ENCODE results near the gene STRA6.

Gene STRA6

DNA sequence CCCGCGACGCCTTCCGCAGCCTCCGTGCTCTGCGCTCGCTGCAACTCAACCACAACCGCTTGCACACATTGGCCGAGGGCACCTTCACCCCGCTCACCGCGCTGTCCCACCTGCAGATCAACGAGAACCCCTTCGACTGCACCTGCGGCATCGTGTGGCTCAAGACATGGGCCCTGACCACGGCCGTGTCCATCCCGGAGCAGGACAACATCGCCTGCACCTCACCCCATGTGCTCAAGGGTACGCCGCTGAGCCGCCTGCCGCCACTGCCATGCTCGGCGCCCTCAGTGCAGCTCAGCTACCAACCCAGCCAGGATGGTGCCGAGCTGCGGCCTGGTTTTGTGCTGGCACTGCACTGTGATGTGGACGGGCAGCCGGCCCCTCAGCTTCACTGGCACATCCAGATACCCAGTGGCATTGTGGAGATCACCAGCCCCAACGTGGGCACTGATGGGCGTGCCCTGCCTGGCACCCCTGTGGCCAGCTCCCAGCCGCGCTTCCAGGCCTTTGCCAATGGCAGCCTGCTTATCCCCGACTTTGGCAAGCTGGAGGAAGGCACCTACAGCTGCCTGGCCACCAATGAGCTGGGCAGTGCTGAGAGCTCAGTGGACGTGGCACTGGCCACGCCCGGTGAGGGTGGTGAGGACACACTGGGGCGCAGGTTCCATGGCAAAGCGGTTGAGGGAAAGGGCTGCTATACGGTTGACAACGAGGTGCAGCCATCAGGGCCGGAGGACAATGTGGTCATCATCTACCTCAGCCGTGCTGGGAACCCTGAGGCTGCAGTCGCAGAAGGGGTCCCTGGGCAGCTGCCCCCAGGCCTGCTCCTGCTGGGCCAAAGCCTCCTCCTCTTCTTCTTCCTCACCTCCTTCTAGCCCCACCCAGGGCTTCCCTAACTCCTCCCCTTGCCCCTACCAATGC is 27.1 kb downstream of the STRA6 start:
- TF ChIP-seq, protein P1, sequence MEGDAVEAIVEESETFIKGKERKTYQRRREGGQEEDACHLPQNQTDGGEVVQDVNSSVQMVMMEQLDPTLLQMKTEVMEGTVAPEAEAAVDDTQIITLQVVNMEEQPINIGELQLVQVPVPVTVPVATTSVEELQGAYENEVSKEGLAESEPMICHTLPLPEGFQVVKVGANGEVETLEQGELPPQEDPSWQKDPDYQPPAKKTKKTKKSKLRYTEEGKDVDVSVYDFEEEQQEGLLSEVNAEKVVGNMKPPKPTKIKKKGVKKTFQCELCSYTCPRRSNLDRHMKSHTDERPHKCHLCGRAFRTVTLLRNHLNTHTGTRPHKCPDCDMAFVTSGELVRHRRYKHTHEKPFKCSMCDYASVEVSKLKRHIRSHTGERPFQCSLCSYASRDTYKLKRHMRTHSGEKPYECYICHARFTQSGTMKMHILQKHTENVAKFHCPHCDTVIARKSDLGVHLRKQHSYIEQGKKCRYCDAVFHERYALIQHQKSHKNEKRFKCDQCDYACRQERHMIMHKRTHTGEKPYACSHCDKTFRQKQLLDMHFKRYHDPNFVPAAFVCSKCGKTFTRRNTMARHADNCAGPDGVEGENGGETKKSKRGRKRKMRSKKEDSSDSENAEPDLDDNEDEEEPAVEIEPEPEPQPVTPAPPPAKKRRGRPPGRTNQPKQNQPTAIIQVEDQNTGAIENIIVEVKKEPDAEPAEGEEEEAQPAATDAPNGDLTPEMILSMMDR (IDR thresholded peaks at IDR 0.05; ENCODE audit: control insufficient read depth, extremely low read depth, insufficient read depth) = no peak
- DNase-seq (ENCODE audit: low read depth) = no peak
- H3K4me3 ChIP-seq (ENCODE audit: low read depth, low read length) = no peak overlapping the region

DNA sequence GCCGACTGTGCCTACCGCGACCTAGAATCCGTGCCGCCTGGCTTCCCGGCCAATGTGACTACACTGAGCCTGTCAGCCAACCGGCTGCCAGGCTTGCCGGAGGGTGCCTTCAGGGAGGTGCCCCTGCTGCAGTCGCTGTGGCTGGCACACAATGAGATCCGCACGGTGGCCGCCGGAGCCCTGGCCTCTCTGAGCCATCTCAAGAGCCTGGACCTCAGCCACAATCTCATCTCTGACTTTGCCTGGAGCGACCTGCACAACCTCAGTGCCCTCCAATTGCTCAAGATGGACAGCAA is 27.7 kb downstream of the STRA6 start:
- no peak overlapping the region for H3K4me3 ChIP-seq (ENCODE audit: low read depth, low read length)
- TF ChIP-seq, protein P1 (IDR thresholded peaks at IDR 0.05; ENCODE audit: control insufficient read depth, extremely low read depth, insufficient read depth) = no peak
- no peak for DNase-seq (ENCODE audit: low read depth)

DNA sequence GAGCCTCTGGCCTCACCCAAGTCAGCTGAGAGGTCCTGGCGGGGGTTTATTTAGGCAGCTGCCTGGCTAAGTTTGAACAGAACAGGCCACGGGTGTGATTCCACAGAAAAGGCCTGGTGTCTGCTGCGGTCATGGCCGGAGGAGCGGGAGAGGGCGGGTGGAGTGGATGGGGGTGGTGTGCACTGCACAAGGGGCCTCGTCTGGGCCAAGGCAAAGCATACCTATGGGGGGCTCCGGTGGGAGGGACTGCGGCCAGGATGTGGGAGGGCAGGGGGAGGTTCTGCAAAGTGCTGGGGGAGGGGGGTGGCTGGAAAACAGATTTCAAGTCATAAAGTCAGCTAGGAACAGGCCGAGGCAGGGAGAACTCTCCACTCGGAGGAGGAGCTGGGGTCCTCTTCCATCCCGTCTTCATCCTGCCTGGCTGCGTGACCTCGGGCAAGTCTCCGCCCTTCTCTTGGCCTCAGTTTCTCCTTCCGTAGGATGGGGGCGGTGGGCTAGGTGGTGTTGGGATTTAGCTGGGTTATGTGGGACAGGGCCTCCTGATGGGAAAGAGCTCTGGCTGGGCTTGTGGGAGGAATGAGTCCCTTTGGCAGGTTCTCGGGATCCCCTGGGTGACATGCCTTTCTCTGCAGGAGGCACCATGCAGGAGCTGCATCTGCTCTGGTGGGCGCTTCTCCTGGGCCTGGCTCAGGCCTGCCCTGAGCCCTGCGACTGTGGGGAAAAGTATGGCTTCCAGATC is 28.2 kb downstream of the STRA6 start:
- DNase-seq (ENCODE audit: low read depth) = no peak
- TF ChIP-seq, protein P1 (IDR thresholded peaks at IDR 0.05; ENCODE audit: control insufficient read depth, extremely low read depth, insufficient read depth) = no peak
- H3K4me3 ChIP-seq (ENCODE audit: low read depth, low read length) = no peak overlapping the region

DNA sequence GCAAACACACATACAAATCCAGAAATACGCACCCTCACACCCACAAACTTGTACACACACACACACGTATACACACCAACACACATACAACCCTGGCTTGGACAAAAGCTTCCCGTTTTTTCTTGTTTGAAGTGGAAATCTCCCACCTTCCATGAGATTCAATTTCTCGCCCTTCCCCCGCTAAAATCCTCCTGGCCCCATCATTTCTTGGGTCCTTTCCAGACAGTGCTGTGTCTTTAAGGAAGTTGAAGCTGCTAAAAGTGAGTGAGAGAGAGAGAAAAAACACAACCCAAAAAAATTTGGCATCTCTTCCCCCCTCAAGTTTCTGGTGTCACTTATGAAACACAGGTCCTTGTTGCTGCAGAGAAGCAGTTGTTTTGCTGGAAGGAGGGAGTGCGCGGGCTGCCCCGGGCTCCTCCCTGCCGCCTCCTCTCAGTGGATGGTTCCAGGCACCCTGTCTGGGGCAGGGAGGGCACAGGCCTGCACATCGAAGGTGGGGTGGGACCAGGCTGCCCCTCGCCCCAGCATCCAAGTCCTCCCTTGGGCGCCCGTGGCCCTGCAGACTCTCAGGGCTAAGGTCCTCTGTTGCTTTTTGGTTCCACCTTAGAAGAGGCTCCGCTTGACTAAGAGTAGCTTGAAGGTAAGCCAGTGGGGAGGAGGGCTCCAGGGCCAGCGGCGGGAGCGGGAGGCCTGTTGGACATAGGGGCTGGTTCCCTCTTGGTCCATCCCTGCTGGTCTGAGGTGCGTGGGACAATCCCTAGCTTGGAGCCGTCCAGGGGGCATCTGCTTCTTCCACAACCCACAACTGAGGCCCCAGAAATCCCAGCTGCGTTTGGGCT is 29.0 kb downstream of the STRA6 start, which contains the start of gene ISLR:
Gene ISLR (plus strand): TSS at position 331 of the 839 bp plus-strand sequence. CDS start 1,149 bp downstream, outside the sequence.
- no peak for DNase-seq (ENCODE audit: low read depth)
- TF ChIP-seq, protein P1 (IDR thresholded peaks at IDR 0.05; ENCODE audit: control insufficient read depth, extremely low read depth, insufficient read depth) = no peak
- no peak within 1 kb of the TSS for H3K4me3 ChIP-seq (ENCODE audit: low read depth, low read length)

DNA sequence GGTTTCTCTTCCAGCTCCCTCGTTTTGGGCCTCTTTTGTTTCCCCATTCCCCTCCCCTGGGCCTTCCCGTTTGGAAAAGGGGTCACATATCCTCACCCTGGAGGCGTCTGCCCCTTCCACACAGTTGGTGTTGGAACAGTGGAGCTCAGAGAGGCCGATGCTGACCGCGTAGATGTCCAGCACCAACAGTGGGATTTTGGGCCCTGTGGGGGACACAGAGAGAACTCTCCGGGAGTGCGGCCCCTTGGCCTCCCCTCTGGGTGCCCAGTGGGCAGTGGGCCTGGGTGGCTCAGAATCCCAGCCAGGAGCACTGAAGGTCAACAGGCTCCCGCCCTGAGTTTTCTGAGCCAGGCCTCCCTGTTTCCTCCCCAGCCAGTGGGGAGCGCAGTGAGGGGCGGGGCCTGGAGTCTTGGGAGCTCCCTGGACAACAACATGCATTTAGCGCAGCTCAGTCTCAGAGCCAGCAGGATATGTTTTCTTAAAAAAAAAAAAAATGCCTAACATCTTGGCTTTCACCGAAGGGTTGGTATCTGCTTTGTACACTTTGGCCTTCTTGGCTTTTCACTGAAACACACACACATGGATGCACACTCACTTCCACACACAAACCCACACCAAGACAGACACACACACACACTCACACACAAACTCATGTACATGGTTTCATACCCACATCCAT is 29.7 kb downstream of the STRA6 start:
- no peak overlapping the region for H3K4me3 ChIP-seq (ENCODE audit: low read depth, low read length)
- no peak for DNase-seq (ENCODE audit: low read depth)

More for the DNA sequence above, 29.7 kb downstream of the STRA6 start:
- TF ChIP-seq, protein P1 (IDR thresholded peaks at IDR 0.05; ENCODE audit: control insufficient read depth, extremely low read depth, insufficient read depth) = no peak

Data from LNCaP clone FGC (cell line).